Measurements from ENCODE around the gene BPTF. TPM values are rescaled to one million over a fixed set of nuclear protein-coding genes. Genes with fewer than 3 reads are reported as not detected.
"Not testable (repeated sequence)": the region's sequence is repeated elsewhere in the genome, so short reads cannot be mapped to it uniquely, and the experiment has no call there.

The BPTF gene
- total RNA-seq, 1 donor from 2014 or later = 96.9 TPM

DNA sequence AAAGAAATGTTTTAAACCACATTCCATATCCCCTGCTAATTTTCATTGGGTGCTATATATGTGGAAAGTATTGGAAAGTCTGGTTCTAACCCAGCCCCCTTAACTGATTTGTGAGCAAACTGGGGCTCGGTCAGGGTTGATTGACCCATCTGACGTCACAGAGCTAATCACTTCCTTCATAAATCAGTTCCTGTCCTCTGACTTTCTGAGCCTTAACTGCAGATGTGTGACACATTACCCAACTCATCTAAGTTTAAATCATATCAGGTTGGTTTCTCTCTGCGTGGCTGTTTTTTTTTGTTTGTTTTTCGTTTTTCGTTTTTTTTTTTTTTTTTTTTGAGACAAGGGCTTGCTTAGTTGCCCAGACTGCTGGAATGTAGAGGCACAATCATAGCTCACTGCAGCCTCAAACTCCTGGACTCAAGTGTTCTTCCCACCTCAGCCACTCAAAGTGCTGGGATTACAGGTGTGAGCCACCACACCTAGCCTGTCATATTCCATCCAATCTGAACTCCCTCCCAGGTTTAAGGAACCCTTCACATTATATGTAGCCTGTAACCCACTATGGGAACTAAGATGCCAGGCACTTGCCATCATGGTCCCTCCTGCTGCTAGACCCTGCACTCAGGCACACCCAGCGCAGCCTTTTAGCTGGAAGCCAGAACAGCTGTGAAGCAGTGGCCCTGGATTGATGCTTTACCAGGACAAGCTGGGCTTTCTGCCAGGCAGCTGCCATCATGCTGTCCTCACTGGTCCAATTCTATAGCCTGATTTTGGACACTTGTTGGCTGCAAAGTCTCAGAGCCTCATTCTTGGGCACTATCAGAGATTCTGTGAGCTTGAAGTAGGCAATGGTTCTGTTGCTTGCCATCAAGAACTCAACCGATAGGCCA lies 6.9 kb upstream of the BPTF start:
- no peak for TF ChIP-seq CTCF (IDR thresholded peaks at IDR 0.05)
- Histone ChIP-seq H3K27ac (no peak overlapping the region), H3K4me3 (no peak overlapping the region), H3K27me3 (ENCODE audit: low read depth) (no peaks in the 10 kb centered on the region), H3K9me3 (no peaks in the 10 kb centered on the region), H3K36me3 (no peaks in the 10 kb centered on the region), H3K4me1 (no peaks in the 10 kb centered on the region)
- intact Hi-C loops (cut with DNase I) = no loop called here
- no peak for DNase-seq
- no peak for ATAC-seq

DNA sequence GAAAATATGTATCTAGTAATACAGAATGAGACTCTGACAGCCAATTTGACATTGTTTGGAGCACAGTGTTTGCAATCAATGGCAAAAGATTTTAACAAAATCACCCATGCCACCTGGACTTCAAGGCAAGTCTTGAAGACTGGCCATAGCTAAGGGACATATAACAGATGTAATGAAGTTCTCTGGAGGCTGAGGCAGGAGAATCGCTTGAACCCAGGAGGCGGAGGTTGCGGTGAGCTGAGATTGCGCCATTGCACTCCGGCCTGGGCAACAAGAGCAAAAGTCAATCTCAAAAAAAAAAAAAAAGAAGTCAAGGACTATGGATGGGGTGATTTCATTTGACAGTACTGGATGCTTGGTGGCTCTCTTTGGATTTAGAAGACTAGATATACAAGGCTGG lies 5.6 kb upstream of the BPTF start:
- ATAC-seq = no peak
- no peaks in the 10 kb centered on the region for H3K9me3 ChIP-seq
- no peak overlapping the region for H3K27ac ChIP-seq
- no peak overlapping the region for H3K4me3 ChIP-seq
- TF ChIP-seq CTCF (IDR thresholded peaks at IDR 0.05) = no peak
- no peaks in the 10 kb centered on the region for H3K27me3 ChIP-seq (ENCODE audit: low read depth)
- intact Hi-C loops (cut with DNase I) = no loop called here
- no peak for DNase-seq
- H3K36me3 ChIP-seq = no peaks in the 10 kb centered on the region
- H3K4me1 ChIP-seq = no peaks in the 10 kb centered on the region

GRCh38 chr17:67821871-67822367 lies 3.4 kb upstream of the BPTF start:
- Histone ChIP-seq H3K4me3 (no peak overlapping the region), H3K27ac (no peak overlapping the region), H3K4me1 (peaks cover 1% of the 10 kb centered on the region), H3K9me3 (no peaks in the 10 kb centered on the region), H3K27me3 (ENCODE audit: low read depth) (no peaks in the 10 kb centered on the region), H3K36me3 (no peaks in the 10 kb centered on the region)
- ATAC-seq (no peak), DNase-seq (no peak)
- TF ChIP-seq CTCF (IDR thresholded peaks at IDR 0.05) = no peak
- intact Hi-C loops (cut with DNase I) = no loop called here

DNA sequence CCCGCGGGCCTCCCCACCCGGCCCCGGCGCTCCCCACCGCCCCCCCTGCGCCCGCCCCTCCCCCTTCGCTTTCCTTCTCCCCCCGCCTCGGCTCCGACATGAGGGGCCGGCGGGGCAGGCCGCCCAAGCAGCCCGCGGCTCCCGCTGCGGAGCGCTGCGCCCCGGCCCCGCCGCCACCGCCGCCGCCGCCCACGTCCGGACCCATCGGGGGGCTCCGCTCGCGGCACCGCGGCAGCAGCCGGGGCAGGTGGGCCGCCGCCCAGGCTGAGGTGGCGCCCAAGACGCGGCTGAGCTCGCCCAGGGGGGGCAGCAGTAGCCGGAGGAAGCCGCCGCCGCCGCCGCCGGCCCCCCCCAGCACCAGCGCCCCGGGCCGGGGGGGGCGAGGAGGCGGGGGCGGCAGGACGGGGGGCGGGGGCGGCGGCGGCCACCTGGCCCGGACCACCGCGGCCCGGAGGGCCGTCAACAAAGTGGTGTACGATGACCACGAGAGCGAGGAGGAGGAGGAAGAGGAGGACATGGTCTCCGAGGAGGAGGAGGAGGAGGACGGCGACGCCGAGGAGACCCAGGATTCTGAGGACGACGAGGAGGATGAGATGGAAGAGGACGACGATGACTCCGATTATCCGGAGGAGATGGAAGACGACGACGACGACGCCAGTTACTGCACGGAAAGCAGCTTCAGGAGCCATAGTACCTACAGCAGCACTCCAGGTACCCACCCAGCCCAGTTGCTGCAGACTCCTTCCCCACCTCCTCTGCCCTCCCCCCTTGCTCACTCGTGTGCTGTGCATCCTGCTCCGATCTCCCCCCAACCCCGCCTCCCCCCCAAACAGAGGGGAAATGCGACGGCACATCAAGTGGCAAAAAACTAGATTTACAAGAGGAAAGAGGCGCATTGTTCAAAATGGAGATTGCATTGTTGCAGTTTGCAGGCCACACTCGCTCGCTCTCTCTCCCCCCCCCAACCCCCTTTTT lies 611 bp downstream of the BPTF start:
- ATAC-seq = peak; percentile 53 to 56
- Histone ChIP-seq H3K27ac (peak overlapping the region; percentile 87), H3K4me3 (peak overlapping the region; percentile 73), H3K4me1 (peaks cover 41% of the 10 kb centered on the region)
- intact Hi-C loops (cut with DNase I); H3K36me3 ChIP-seq; H3K27me3 ChIP-seq (ENCODE audit: low read depth); H3K9me3 ChIP-seq: not testable (repeated sequence)
- DNase-seq = peak; percentile 59

DNA sequence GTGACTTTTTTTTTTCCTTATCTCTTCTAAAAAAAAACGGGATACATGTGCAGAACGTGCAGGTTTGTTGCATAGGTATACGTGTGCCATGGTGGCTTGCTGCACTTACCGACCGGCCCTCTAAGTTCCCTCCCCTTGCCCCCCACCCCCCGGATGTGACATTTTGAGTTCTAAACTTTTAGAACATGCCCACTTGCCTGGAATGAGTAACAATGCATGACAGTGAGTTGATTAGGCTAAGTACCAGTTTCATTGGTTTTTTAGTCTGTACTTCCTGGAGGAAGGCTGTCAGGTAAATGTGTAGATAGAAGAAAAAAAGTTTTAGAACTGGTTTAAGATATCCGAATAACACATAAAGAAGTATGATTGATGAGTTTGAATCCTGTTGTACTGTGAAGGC lies 4.0 kb downstream of the BPTF start:
- H3K27me3 ChIP-seq (ENCODE audit: low read depth) = no peaks in the 10 kb centered on the region
- peaks cover 67% of the 10 kb centered on the region for H3K4me1 ChIP-seq
- DNase-seq (no peak), ATAC-seq (no peak)
- no peak overlapping the region for H3K4me3 ChIP-seq
- H3K36me3 ChIP-seq = no peaks in the 10 kb centered on the region
- TF ChIP-seq CTCF (IDR thresholded peaks at IDR 0.05) = no peak
- intact Hi-C loops (cut with DNase I) = no loop called here
- no peak overlapping the region for H3K27ac ChIP-seq
- no peaks in the 10 kb centered on the region for H3K9me3 ChIP-seq

All from lower lobe of right lung (tissue), 2 donors.